GM18508 (cell line): Measurements from ENCODE around the gene AGBL4.

Source experiments
- ATAC-seq: cut with Tn5 transposase; IDR thresholded peaks from one replicate; pipeline ENCODE4 v1.9.1; 2021; ENCODE audit warnings: moderate number of reproducible peaks; ENCODE audit not compliant: insufficient read depth, unreplicated experiment

The AGBL4 gene

GRCh38 chr1:48677306-48678287, 1346.2 kb downstream of the AGBL4 start:
- ATAC-seq: no peak

- ATAC-seq: no peak
Measured at GRCh38 chr1:48676822-48677221, 1346.9 kb downstream of the AGBL4 start.

- ATAC-seq: no peak
Measured at GRCh38 chr1:48676376-48676775, 1347.4 kb downstream of the AGBL4 start.

DNA sequence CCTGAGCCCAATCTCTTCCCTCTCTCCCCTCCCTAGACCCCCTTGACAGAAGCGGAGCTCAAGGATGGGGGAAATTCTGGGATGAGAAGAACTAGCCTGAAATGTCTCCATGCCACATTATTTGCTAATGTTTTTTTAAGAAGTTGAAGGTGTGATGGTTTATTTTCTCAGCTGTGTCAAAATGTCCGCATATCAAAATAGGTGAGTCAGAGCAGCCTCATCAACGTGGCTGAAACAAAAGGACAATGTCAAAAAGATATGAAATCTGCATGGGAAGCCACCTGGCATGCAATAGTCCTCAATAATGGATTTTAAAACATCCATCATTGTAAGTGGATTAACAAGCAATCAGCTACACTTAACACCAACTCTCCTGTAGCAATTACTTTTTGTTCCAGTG, 1348.5 kb downstream of the AGBL4 start:
- no peak for ATAC-seq

GRCh38 chr1:48674641-48675040, 1349.1 kb downstream of the AGBL4 start:
- ATAC-seq: no peak

GRCh38 chr1:48673332-48674105, 1350.2 kb downstream of the AGBL4 start:
- no peak for ATAC-seq

DNA sequence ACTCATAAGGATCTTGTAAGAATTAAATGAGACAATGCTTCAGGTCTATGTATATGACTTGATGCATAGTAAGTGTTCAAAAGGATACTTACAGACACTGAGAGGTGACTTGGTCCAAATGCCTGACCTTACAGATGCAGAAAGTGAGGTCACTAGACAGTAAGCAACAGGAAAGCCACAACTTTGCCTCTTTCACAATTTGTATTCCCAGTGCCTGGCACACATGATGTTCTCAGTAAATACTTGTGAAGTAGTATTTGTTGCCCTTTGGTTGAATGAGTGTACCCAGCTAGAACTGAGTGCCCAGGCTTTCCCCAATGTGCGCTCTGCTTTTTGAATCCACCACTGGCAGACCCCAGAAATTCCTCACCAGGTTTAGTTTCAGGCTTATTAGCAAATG, 1352.2 kb downstream of the AGBL4 start:
- ATAC-seq: no peak

GRCh38 chr1:48670234-48671020, 1353.3 kb downstream of the AGBL4 start:
- no peak for ATAC-seq

GRCh38 chr1:48668339-48668738, 1355.4 kb downstream of the AGBL4 start:
- ATAC-seq: no peak

DNA sequence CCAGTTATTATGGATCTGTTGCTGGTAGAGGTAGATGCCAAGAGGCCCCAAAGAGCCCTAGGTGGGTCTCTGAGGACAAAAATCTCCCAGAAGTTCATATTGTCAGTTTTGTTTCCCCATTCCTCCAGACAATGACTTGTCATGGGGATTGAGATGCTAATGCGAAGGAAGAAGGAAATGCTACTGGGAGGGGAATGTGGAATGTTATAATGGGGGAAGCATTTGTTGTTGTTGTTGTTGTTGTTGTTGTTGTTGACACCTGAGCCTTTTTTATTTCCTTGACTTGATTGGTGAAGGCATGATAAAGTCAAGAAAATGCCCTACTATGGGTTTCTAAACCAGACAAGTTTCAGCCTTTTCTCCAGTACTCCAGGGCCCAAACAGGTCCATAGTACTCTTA, 1356.0 kb downstream of the AGBL4 start:
- no peak for ATAC-seq

GRCh38 chr1:48665708-48666407, 1357.9 kb downstream of the AGBL4 start:
- ATAC-seq: no peak

- ATAC-seq: no peak
Measured at GRCh38 chr1:48661726-48662463, 1361.9 kb downstream of the AGBL4 start.

GRCh38 chr1:48659801-48660200, 1364.0 kb downstream of the AGBL4 start:
- ATAC-seq: no peak

- ATAC-seq: no peak
Measured at GRCh38 chr1:48657413-48657812, 1366.3 kb downstream of the AGBL4 start.

DNA sequence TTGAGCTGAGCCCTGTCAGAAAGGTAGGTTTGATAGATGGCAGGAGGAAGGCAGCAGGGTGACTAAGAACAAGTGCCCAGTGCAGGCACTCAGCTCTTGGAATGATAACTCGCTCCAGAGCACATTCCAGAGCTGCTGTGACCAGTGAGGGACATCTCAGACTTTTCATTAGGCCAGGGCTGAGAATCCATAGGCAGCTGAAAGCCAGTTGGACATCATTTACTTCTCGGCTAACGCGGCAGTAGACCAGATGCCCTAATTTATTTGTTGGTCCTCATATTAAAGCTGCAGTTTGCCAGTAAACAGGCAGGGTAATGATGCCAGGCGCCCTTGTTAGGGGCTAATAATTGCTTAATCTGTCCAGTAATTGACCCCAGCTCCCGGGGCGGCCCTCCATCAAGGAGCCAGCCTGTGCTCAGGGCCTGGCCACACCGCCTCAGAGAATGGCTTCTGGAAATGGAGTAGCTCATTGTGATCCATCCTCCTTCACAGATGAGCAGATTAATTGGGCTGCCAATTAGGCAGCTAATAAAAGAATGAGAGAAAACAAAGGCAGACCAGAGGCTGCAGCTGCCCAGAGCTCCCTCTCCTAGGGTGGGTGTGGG, 1369.0 kb downstream of the AGBL4 start:
- ATAC-seq: no peak

DNA sequence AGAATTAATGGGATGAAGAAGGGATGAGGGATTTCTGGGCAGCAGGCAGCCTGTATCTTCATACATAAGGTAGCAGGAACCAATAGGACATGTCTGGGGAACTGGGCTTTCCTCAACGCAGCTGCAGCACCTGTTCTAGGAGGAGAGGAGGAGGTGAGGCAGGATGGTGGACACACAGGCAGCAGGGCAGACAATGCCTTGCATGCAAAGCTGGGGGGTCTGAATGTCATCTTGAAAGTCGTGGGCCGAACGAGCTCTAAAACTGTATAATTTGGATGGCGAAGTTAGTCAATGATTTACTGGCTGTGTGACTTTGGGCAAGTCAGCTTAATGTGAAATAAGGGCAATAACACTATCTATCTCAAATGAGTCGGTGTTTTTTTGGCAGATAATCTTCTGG, 1371.4 kb downstream of the AGBL4 start:
- peak; percentile 36 for ATAC-seq

DNA sequence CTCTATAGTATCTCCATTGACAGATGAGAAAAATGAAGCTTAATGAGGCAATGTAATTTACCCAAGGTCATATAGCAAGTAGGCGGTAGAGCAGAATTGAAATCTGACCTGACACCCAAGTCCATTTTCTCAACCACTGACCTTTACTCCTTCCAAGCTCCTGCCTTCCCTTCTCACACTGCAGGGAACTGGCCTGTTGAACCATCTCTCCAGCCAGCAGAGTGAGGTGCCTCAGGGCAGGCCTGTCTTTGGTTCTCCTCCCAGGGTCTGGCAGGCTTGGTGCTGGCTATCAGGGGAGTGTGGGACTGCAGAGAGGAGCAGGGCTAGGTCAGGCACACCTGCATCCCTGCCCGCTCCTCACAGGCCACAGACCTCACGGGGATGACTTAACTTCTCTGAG, 1373.9 kb downstream of the AGBL4 start:
- ATAC-seq: no peak

DNA sequence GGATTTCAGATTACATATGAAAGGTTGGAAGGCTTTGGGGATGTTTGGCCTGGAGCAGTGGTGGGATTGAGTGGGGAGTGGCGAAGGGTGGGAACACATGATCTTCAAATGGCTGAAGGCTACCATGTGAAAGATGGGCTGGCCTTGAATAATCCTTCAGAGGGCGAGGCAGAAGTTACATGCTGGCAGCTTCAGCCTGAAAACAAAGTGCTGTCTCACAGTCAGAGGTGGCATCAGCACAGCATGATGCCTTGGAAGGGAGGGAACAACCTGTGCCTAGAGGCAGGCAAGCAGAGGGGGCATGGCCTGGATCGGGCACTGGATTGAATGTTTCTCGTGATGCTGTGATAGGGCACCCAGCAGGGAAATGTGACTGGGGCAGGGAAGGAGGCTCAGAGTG, 1377.9 kb downstream of the AGBL4 start:
- ATAC-seq: no peak
